HG03095 (cell line): ENCODE data around the gene TOX2.
A peak's percentile ranks its signal among the peaks of the same experiment; 100 is the strongest.

Experiments used
- ATAC-seq: cut with Tn5 transposase; IDR thresholded peaks from one replicate; pipeline ENCODE4 v1.9.1; 2021; ENCODE audit warnings: moderate library complexity; ENCODE audit not compliant: unreplicated experiment

The TOX2 gene

GRCh38 chr20:44052166-44052565 is 137.5 kb downstream of the TOX2 start:
- ATAC-seq: no peak

GRCh38 chr20:44053046-44053445 is 138.4 kb downstream of the TOX2 start:
- ATAC-seq: no peak

GRCh38 chr20:44054118-44054517 is 139.5 kb downstream of the TOX2 start:
- ATAC-seq: no peak

- ATAC-seq: no peak
Observed at GRCh38 chr20:44054849-44055248, 140.2 kb downstream of the TOX2 start.

- ATAC-seq: no peak
Observed at GRCh38 chr20:44056010-44056698, 141.5 kb downstream of the TOX2 start.

GRCh38 chr20:44057698-44058675 is 143.3 kb downstream of the TOX2 start:
- no peak for ATAC-seq

- no peak for ATAC-seq
Observed at GRCh38 chr20:44064501-44065400, 150.1 kb downstream of the TOX2 start.

GRCh38 chr20:44065401-44066340 is 151.0 kb downstream of the TOX2 start:
- no peak for ATAC-seq

GRCh38 chr20:44066645-44067606 is 152.3 kb downstream of the TOX2 start:
- ATAC-seq: no peak

- no peak for ATAC-seq
Observed at GRCh38 chr20:44067650-44068081, 153.0 kb downstream of the TOX2 start.

- ATAC-seq: no peak
Observed at GRCh38 chr20:44068316-44069201, 153.9 kb downstream of the TOX2 start.

- ATAC-seq: peak; percentile 72
Observed at GRCh38 chr20:44069203-44070011, 154.8 kb downstream of the TOX2 start.

- no peak for ATAC-seq
Observed at GRCh38 chr20:44070139-44070900, 155.7 kb downstream of the TOX2 start.

GRCh38 chr20:44071057-44071456 is 156.4 kb downstream of the TOX2 start:
- ATAC-seq: no peak

GRCh38 chr20:44071526-44072111 is 157.0 kb downstream of the TOX2 start:
- no peak for ATAC-seq

GRCh38 chr20:44072384-44072783 is 157.7 kb downstream of the TOX2 start:
- no peak for ATAC-seq
